Sciatic nerve (tissue), 2 donors: ENCODE data around the gene DLGAP1. TPM values are rescaled to one million over a fixed set of nuclear protein-coding genes. Genes with fewer than 3 reads are reported as not detected.

ENCODE experiments used
- ATAC-seq: fragments of 200-7000 bp; cut with Tn5 transposase; one replicate; pipeline ENCODE4 v1.9.1; 2020; ENCODE audit warnings: mild to moderate bottlenecking, moderate library complexity
- DNase-seq: peaks from one replicate; pipeline ENCODE4 v3.0.0-alpha.2; 2020; ENCODE audit warnings: low spot score
- intact Hi-C: fragments of 100-400 bp; cut with DNase I; formaldehyde crosslinking; loops from one replicate; pipeline ENCODE4 v1.14.2; 2022
- total RNA-seq: library from RNA; stranded (reverse); fragmentation: NEBNext Ultra II Directional; extraction: Animal tissue kit (Norgen Biotek cat#: 25700); gene quantifications from one replicate; pipeline ENCODE4 v1.2.1, GENCODE V29; 2021
- donor health status: DM: no; HTN: no; CAD: no.
- donor health status: DM: no; HTN: no; CAD: no.

The DLGAP1 gene
- total RNA-seq, 1 donor from 2014 or later = 0.98 TPM

- intact Hi-C loops = no loop called here
- no peak for DNase-seq
- ATAC-seq = no peak
Observed at GRCh38 chr18:3748086-3748485, 707.0 kb downstream of the DLGAP1 start.

GRCh38 chr18:3747176-3747973 lies 707.7 kb downstream of the DLGAP1 start:
- DNase-seq (no peak), ATAC-seq (peak; percentile 90)
- intact Hi-C loops = no loop called here

GRCh38 chr18:3742541-3742940 lies 712.6 kb downstream of the DLGAP1 start:
- no peak for ATAC-seq
- intact Hi-C loops = no loop called here

GRCh38 chr18:3741333-3741732 lies 713.8 kb downstream of the DLGAP1 start:
- DNase-seq (no peak), ATAC-seq (no peak)
- intact Hi-C loops = no loop called here

More at GRCh38 chr18:3742541-3742940, 712.6 kb downstream of the DLGAP1 start:
- DNase-seq = no peak

- intact Hi-C loops = no loop called here
- ATAC-seq (no peak), DNase-seq (no peak)
Observed at GRCh38 chr18:3728704-3729437, 726.2 kb downstream of the DLGAP1 start.

- intact Hi-C loops = no loop called here
- ATAC-seq (no peak), DNase-seq (no peak)
Observed at GRCh38 chr18:3727274-3727673, 727.8 kb downstream of the DLGAP1 start.

- DNase-seq (no peak), ATAC-seq (peak; percentile 68)
- intact Hi-C loops = no loop called here
Observed at GRCh38 chr18:3726238-3726951, 728.7 kb downstream of the DLGAP1 start.

GRCh38 chr18:3725115-3725514 lies 730.0 kb downstream of the DLGAP1 start:
- DNase-seq (no peak), ATAC-seq (peak; percentile 36)
- intact Hi-C loops = no loop called here

- intact Hi-C loops = no loop called here
- DNase-seq (no peak), ATAC-seq (no peak)
Observed at GRCh38 chr18:3723554-3723953, 731.6 kb downstream of the DLGAP1 start.

GRCh38 chr18:3722649-3723433 lies 732.3 kb downstream of the DLGAP1 start:
- intact Hi-C loops = no loop called here
- DNase-seq = no peak
- ATAC-seq = no peak

GRCh38 chr18:3721771-3722648 lies 733.1 kb downstream of the DLGAP1 start:
- DNase-seq (no peak), ATAC-seq (peak; percentile 39)
- intact Hi-C loops = no loop called here

- intact Hi-C loops = no loop called here
- no peak for ATAC-seq
- DNase-seq = no peak
Observed at GRCh38 chr18:3720818-3721545, 734.1 kb downstream of the DLGAP1 start.

GRCh38 chr18:3720159-3720558 lies 734.9 kb downstream of the DLGAP1 start:
- intact Hi-C loops = no loop called here
- DNase-seq = no peak
- no peak for ATAC-seq

GRCh38 chr18:3717376-3718025 lies 737.6 kb downstream of the DLGAP1 start:
- ATAC-seq = no peak
- intact Hi-C loops = loop anchor here (5.0 kb wide), 1 partner anchor 1945 kb away; no protein-coding TSS in a partner anchor
- no peak for DNase-seq

GRCh38 chr18:3716116-3716660 lies 738.9 kb downstream of the DLGAP1 start:
- DNase-seq (no peak), ATAC-seq (no peak)
- intact Hi-C loops = loop anchor here (5.0 kb wide), 1 partner anchor 1946 kb away; no protein-coding TSS in a partner anchor

GRCh38 chr18:3715231-3716080 lies 739.7 kb downstream of the DLGAP1 start:
- intact Hi-C loops = loop anchor here (5.0 kb wide), 1 partner anchor 1947 kb away; no protein-coding TSS in a partner anchor
- ATAC-seq (no peak), DNase-seq (no peak)
